HG02943 (cell line): ENCODE measurements around the gene MAST4.
"Not testable (repeated sequence)": the region's sequence is repeated elsewhere in the genome, so short reads cannot be mapped to it uniquely, and the experiment has no call there.

Source experiments
- ATAC-seq: cut with Tn5 transposase; IDR thresholded peaks from one replicate; pipeline ENCODE4 v1.9.1; 2021; ENCODE audit warnings: mild to moderate bottlenecking, low read depth, moderate library complexity; ENCODE audit not compliant: unreplicated experiment

The MAST4 gene

DNA sequence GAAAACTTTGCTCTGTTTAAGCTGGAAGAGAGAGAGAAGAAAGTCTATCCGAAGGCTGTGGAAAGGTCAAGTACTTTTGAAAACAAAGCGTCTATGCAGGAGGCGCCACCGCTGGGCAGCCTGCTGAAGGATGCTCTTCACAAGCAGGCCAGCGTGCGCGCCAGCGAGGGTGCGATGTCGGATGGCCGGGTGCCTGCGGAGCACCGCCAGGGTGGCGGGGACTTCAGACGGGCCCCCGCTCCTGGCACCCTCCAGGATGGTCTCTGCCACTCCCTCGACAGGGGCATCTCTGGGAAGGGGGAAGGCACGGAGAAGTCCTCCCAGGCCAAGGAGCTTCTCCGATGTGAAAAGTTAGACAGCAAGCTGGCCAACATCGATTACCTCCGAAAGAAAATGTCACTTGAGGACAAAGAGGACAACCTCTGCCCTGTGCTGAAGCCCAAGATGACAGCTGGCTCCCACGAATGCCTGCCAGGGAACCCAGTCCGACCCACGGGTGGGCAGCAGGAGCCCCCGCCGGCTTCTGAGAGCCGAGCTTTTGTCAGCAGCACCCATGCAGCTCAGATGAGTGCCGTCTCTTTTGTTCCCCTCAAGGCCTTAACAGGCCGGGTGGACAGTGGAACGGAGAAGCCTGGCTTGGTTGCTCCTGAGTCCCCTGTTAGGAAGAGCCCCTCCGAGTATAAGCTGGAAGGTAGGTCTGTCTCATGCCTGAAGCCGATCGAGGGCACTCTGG is 567.8 kb downstream of the MAST4 start:
- no peak for ATAC-seq

DNA sequence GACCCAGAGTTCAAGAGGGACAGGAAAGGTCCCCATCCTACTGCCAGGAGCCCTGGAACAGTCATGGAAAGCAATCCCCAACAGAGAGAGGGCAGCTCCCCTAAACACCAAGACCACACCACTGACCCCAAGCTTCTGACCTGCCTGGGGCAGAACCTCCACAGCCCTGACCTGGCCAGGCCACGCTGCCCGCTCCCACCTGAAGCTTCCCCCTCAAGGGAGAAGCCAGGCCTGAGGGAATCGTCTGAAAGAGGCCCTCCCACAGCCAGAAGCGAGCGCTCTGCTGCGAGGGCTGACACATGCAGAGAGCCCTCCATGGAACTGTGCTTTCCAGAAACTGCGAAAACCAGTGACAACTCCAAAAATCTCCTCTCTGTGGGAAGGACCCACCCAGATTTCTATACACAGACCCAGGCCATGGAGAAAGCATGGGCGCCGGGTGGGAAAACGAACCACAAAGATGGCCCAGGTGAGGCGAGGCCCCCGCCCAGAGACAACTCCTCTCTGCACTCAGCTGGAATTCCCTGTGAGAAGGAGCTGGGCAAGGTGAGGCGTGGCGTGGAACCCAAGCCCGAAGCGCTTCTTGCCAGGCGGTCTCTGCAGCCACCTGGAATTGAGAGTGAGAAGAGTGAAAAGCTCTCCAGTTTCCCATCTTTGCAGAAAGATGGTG is 568.8 kb downstream of the MAST4 start:
- ATAC-seq = no peak

DNA sequence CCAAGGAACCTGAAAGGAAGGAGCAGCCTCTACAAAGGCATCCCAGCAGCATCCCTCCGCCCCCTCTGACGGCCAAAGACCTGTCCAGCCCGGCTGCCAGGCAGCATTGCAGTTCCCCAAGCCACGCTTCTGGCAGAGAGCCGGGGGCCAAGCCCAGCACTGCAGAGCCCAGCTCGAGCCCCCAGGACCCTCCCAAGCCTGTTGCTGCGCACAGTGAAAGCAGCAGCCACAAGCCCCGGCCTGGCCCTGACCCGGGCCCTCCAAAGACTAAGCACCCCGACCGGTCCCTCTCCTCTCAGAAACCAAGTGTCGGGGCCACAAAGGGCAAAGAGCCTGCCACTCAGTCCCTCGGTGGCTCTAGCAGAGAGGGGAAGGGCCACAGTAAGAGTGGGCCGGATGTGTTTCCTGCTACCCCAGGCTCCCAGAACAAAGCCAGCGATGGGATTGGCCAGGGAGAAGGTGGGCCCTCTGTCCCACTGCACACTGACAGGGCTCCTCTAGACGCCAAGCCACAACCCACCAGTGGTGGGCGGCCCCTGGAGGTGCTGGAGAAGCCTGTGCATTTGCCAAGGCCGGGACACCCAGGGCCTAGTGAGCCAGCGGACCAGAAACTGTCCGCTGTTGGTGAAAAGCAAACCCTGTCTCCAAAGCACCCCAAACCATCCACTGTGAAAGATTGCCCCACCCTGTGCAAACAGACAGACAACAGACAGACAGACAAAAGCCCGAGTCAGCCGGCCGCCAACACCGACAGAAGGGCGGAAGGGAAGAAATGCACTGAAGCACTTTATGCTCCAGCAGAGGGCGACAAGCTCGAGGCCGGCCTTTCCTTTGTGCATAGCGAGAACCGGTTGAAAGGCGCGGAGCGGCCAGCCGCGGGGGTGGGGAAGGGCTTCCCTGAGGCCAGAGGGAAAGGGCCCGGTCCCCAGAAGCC is 569.6 kb downstream of the MAST4 start:
- peak; percentile 91 for ATAC-seq

DNA sequence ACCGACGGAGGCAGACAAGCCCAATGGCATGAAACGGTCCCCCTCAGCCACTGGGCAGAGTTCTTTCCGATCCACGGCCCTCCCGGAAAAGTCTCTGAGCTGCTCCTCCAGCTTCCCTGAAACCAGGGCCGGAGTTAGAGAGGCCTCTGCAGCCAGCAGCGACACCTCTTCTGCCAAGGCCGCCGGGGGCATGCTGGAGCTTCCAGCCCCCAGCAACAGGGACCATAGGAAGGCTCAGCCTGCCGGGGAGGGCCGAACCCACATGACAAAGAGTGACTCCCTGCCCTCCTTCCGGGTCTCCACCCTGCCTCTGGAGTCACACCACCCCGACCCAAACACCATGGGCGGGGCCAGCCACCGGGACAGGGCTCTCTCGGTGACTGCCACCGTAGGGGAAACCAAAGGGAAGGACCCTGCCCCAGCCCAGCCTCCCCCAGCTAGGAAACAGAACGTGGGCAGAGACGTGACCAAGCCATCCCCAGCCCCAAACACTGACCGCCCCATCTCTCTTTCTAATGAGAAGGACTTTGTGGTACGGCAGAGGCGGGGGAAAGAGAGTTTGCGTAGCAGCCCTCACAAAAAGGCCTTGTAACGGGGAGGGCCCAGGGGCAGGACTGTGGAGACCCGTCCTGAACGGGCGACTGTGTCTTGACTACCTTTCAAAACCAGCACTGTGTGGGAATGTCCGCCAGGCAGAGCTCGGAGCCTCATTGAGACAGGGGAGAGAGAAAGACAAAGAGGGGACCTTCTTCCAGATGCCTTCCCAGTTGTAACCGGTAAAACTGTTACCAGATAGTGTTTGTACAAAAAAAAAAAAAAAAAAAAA is 570.5 kb downstream of the MAST4 start:
- peak; percentile 24 for ATAC-seq

DNA sequence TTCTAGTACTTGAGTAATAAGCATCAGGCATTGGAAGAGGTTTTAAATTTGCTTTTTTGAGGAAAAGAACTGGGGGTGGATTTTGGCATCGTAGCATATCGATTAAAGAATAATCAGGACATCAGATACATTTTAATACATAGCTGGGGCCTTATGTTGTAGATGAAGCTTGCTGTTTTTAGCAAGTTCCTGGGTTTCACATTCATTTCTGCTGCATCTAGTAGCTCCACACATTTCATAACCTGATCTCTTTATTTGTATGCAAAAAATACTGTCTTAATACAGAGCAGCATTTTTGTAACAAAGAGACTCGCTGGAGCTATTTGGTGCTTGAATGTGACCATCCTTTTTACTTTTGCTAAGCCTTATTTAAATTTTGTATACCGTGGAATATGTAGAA is 571.9 kb downstream of the MAST4 start:
- ATAC-seq = no peak

DNA sequence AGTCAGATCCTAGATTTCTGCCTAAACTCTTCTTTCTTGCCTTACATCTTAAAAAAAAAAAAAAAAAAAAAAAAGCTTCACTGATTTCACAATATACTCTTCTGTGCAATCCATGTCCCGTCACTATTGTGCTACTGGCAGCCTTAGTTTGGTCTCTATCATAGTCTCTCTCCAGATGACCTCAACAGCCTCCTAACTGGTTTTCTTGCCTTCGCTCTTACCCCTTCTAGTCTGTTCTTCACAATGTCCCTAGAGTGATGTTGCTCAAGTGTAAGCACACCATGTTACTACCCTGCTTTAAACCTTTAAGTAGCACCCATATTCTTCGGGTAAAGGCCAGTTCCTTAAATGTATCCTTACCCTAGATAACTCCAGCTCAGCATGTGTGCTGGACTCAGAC is 574.6 kb downstream of the MAST4 start:
- no peak for ATAC-seq

DNA sequence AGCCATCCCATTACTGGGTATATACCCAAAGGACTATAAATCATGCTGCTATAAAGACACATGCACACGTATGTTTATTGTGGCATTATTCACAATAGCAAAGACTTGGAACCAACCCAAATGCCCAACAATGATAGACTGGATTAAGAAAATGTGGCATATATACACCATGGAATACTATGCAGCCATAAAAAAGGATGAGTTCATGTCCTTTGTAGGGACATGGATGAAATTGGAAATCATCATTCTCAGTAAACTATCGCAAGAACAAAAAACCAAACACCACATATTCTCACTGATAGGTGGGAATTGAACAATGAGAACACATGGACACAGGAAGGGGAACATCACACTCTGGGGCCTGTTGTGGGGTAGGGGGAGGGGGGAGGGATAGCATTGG is 577.2 kb downstream of the MAST4 start:
- ATAC-seq = not testable (repeated sequence)

DNA sequence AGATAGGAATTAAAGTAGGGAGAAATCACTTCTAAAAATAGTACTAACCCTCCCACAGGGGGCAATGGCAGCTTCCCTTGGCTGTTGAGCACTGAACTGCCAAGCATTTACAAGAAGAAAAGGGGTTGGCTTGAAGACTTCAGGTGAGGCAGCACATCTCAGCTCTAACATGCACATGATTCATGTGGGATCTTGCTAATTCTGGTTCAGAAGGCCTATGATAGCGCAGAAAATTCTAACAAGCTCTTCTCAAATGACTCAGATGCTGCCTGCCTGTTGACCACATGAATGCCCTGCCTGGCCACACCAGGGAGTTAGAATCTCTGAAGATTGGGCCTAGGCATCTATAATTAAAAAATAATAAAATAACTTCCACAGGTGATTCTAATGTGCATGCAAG is 577.8 kb downstream of the MAST4 start:
- no peak for ATAC-seq

DNA sequence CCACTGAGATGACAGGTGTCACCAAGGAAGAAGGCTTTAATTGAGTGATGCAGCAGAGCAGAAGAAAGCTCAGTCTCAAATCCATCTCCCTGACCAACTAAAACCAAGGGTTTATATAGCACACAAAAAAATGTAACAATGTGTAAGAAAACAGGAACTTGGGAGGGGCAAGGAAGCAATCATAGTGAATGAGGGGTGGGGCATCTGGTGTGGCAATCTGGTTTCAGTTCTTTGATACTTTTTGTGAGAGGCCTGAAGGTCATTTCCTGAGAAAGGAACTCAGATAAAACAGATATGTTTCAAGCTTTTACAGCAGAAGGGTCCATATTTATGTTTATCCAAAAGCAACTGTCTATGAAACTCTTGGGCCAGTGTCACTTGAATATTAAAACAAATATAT is 580.7 kb downstream of the MAST4 start:
- ATAC-seq = no peak

DNA sequence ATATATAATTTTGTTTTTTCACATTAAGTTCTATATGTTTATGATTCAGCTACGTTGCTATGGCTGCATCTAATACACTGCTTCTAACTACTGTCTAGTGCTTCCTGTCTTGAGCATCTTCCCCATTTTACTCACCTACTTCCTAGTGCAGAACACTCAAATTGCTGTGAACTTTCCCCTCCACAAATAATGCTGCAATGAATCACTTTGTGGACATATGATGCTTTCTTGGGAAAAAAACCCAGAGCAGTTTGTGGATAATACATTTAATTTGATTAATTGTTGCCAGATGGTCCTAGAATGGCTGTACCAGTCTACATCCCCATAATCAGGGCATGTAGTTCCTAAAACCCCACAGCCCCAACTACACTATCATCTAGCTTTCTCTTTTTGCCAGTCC is 581.9 kb downstream of the MAST4 start:
- no peak for ATAC-seq

DNA sequence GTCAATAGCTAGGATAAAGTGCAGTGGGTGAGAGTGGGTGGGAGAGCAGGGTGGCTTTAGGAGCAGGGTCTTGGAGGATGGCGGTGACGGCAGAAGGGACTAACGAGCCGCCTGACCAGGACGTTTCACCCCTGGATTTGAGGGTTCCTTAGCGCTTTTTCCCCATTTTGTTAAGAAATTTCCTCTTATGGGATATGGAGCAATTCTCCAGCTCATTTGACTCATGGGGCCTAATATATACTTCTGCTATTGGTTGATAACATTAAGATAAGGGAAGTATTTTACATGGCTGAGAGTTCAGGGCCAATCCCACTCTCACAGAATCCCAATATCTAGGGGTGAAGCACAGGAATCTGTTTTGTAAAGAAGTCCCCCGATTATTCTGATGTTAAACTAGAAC is 582.8 kb downstream of the MAST4 start:
- ATAC-seq = no peak

DNA sequence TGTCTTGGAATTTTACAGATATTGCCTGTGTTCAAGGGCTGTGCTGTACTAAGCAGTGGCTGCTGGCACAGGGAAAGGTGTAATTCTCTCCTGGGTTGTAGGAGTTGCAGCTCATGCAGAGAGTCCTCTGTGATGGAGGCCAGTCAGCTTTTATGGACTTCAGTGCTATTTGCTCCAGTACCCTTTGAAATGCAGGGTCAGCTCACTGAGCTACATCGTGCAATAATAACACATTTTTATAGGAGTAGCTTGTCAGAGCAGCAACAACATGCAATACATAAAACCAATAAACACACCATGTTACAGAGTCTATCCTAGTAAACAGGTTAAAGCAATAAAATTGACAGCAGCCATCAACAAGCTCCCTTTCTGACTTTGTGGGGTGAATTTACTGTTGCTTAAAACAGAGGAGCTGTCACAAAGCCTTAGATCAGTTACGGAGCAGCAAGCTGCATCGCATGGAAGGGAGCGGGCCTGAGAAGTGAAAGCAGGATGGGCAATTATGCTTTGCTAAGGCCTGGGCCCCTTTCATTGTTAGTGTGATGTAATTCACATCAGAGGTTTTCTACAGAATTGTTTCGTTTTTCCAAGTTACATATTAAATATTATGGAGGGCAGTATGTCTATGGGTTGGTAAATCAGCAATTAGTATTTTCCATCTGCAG is 583.6 kb downstream of the MAST4 start:
- no peak for ATAC-seq

DNA sequence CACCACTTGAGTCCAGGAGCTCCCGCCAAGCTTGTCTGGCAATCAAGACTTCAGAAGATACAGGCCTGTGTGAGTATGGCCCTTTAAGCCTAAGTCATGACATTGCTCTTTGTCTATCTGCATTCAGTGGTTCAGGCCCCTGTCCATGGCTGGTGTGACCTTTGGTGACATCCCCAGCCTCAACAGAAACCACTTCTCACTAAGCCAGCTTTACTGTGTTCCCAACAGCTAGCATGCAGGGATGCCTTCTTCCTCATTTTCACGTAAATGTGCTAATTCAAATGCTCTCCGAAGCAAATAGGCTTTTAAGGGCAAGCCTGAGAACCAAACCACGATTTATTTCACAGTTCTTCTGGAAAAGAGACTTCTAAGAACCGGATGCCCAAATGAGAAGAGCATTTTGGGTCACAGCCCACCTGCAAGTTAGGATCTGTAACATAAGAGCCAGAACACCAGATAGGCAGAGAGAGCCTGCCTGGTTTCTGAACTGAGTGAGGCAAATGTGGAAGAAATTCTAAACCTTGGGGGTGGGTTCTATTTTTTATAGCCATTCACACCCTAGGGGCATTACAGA is 585.5 kb downstream of the MAST4 start:
- no peak for ATAC-seq

DNA sequence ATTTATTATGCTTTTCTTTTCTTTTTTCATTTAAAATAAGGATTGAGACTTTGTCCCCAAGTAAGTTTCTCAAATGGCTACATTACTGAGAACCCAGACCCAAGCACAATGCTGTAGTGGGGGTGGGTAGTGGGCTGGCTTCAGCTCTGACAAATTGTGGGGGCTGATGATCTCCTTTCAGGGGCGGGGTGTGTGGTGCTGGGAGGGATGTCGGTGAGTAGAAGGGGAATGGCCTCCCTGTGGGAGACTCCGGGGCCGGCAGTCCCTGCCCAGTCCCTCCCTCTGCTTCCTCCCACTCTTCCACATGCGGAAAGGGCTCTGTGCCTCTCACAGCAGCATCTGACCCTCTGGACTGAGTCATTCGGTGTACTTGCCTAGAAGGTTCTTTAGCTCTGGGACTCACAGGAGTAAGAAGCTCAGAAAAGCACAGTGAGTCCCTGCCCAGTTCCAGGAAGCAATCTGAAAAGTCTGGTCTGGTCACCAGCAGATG is 586.2 kb downstream of the MAST4 start:
- ATAC-seq = no peak

DNA sequence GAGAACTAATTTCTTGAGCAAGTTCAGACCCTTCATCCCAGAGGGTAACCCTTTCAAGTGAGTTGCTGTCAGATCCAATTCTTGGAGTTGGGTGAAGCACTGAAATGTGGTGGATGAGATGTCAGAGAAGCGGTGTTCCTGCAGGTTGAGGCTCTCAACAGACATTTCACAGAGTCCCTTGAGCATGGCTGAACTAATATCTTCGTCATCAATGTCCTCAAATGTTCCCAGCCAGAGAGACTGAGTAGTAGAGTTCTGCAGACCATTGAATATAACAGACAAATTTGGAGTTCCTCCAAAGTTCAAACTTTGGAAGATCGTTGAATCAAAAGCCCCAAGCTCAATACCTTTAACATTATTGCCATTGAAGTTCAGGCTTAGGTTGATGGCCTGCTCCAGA is 587.7 kb downstream of the MAST4 start:
- no peak for ATAC-seq

DNA sequence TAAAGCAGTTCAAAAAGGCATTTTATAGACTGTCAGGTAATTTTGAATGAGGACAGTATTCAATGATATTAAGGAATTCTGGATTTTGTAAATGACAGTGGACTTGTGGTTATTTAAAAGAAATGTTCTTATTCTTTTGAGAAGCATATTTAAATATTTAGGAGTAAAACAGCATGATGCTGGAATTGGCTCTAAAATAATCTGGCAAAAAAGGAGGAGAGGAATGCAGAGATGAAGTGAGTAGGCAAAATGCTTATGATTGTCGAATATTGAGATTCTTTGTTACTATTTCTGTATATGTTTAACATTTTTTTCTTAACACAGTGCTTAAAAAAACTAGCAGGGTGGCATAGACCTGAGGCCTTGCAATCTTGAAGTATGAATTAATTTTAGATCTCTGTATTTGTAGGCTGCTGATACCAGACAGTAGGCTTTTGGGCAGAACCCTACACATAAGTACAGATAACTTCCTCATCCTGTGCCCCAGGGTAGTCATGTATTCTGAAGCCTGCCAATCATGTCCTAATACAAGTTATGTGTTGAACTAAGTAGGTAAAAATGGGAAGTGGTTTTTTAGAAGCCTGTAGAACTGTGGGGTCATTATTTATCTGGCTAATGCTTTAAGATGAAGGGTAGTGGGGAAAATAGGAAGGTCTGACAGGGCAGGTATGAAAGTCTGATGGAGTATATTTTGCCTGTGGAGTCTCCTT is 591.0 kb downstream of the MAST4 start:
- ATAC-seq = no peak

DNA sequence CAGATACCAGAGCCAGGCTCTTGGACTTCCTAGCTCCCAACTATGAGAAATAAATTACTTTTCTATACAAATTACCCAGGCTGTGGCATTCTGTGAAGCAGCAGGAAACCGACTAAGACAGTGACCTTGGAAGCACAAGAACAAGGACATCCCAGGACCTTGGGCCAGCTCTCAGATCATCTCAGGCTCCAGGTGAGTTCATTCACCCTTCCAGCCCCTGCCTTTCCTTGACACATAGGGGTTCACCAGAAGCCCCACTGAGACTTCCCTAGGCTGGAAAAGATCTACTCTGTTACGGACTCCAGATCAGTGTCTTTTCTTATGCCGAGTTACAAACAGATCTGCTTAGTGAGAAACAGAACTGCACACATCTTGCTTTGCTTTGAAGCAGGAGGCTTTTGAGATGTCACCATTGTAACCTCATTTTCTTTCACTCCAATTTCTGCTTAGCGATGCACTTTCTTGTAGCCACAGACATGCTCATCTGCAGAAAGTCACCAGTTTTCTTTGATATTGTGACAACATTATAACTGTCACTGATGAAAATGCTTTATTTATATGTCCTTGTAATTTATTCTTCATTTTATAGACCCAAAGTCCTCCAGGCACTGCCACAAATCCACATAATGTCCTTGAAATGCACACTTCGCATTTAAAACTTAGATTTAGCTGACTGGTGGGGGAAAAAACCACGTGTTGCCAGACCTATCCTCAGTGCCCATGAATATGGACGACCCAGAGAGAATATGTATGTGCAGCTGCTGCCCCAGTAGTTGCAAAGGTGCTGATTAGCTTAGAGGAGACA is 592.3 kb downstream of the MAST4 start:
- no peak for ATAC-seq

DNA sequence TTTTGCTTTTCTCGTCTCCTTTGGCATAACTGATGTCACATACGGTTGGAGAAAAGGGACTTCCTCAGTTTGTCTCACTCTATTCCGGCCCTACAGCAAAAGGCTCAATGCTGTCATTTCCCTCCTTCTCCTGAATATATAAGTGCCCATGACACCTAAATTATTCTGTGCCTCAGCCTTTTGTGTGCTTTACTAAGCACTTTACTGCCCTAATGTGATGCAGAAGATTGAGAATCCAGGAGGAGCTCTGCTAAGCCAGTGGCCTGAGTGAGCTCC is 592.8 kb downstream of the MAST4 start:
- no peak for ATAC-seq
